ENCODE results near the gene CNTNAP2.

The CNTNAP2 gene

DNA sequence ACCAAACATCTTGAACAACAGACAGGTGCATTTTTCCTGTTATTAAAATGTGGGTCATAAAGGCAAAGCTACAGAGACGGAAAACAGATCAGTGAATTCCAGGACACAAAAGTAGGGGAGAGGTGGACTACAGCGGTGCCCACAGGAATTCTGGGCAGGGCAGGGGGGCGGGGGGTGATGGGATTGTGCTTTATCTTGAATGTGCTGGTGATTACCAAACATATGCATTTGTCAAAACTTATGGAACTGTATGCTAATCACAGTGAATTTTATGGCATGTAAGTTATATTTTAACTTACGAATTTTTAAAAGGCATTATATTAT is 519.4 kb downstream of the CNTNAP2 start:
- DNase-seq (no peak), ATAC-seq (ENCODE audit: insufficient read depth, low read depth) (no peak)
- TF ChIP-seq, protein P1, sequence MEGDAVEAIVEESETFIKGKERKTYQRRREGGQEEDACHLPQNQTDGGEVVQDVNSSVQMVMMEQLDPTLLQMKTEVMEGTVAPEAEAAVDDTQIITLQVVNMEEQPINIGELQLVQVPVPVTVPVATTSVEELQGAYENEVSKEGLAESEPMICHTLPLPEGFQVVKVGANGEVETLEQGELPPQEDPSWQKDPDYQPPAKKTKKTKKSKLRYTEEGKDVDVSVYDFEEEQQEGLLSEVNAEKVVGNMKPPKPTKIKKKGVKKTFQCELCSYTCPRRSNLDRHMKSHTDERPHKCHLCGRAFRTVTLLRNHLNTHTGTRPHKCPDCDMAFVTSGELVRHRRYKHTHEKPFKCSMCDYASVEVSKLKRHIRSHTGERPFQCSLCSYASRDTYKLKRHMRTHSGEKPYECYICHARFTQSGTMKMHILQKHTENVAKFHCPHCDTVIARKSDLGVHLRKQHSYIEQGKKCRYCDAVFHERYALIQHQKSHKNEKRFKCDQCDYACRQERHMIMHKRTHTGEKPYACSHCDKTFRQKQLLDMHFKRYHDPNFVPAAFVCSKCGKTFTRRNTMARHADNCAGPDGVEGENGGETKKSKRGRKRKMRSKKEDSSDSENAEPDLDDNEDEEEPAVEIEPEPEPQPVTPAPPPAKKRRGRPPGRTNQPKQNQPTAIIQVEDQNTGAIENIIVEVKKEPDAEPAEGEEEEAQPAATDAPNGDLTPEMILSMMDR (IDR thresholded peaks at IDR 0.05; ENCODE audit: borderline replicate concordance, extremely low read depth, low read length, poor library complexity, severe bottlenecking), result no peak
- no peak for TF ChIP-seq EZH2 (IDR thresholded peaks at IDR 0.05; ENCODE audit: borderline replicate concordance, low read depth, low read length, severe bottlenecking)
- Histone ChIP-seq H3K79me2 (ENCODE audit: insufficient read depth, low read length) (no peaks in the 10 kb centered on the region), H3K9me3 (ENCODE audit: insufficient read depth, low read length, severe bottlenecking) (no peaks in the 10 kb centered on the region), H3K9ac (ENCODE audit: low read depth, low read length) (no peak overlapping the region), H3K4me3 (ENCODE audit: low read depth in 1 of 2, low read length in 2 of 2) (no peak overlapping the region), H2AFZ (ENCODE audit: low read depth, low read length) (no peak overlapping the region), H4K20me1 (ENCODE audit: insufficient read depth, low read length) (no peaks in the 10 kb centered on the region), H3K4me2 (ENCODE audit: insufficient read depth, low read length) (no peak overlapping the region), H3K27me3 (ENCODE audit: insufficient read depth, low read length, poor library complexity) (no peaks in the 10 kb centered on the region), H3K27ac (ENCODE audit: low read length) (no peak overlapping the region), H3K4me1 (ENCODE audit: insufficient read depth, low read length) (no peaks in the 10 kb centered on the region), H3K36me3 (ENCODE audit: insufficient read depth, low read length) (no peaks in the 10 kb centered on the region)

DNA sequence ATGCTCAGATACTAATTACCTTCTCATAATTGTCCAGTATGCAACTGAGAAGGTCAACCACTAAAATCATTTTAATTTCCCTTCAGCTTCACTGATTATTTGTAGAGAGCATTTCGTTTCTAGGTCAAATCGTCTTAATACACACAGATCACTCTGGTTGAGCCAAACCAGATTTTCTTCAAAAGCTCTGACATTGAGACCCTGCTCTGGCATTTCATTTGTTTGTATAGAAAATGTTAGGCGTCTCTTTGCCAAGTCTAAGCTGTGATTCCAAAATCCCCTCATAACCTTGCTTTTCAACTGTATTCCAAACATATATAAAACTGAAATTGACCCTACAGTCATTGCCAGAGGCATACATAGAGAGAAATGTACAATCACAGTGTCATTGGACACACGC is 520.0 kb downstream of the CNTNAP2 start:
- no peak overlapping the region for H2AFZ ChIP-seq (ENCODE audit: low read depth, low read length)
- DNase-seq (no peak), ATAC-seq (ENCODE audit: insufficient read depth, low read depth) (no peak)
- no peaks in the 10 kb centered on the region for H4K20me1 ChIP-seq (ENCODE audit: insufficient read depth, low read length)
- TF ChIP-seq, protein P1 (IDR thresholded peaks at IDR 0.05; ENCODE audit: borderline replicate concordance, extremely low read depth, low read length, poor library complexity, severe bottlenecking), result no peak
- no peak for TF ChIP-seq EZH2 (IDR thresholded peaks at IDR 0.05; ENCODE audit: borderline replicate concordance, low read depth, low read length, severe bottlenecking)
- no peak overlapping the region for H3K4me3 ChIP-seq (ENCODE audit: low read depth in 1 of 2, low read length in 2 of 2)
- H3K9me3 ChIP-seq (ENCODE audit: insufficient read depth, low read length, severe bottlenecking), result no peaks in the 10 kb centered on the region
- H3K4me2 ChIP-seq (ENCODE audit: insufficient read depth, low read length), result no peak overlapping the region
- H3K4me1 ChIP-seq (ENCODE audit: insufficient read depth, low read length), result no peaks in the 10 kb centered on the region
- no peak overlapping the region for H3K9ac ChIP-seq (ENCODE audit: low read depth, low read length)
- no peaks in the 10 kb centered on the region for H3K27me3 ChIP-seq (ENCODE audit: insufficient read depth, low read length, poor library complexity)
- no peaks in the 10 kb centered on the region for H3K79me2 ChIP-seq (ENCODE audit: insufficient read depth, low read length)
- H3K27ac ChIP-seq (ENCODE audit: low read length), result no peak overlapping the region
- H3K36me3 ChIP-seq (ENCODE audit: insufficient read depth, low read length), result no peaks in the 10 kb centered on the region

DNA sequence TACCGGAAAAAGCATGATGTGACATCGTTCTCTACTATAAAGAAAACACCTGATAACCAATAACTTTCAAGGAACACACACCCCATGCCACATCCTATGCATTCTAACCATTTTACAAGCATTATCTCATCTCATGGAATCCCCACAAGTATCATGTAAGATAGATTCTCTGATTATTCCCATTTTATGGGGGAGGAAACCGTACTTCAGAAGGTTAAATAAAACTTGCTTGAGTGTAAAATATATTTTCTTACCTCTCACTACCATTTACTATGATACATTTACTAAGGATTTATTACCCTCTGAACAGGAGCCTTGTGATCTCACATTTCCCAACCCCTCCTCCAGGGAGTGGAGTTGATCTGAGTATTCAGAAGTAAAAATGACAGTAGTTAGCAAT is 522.7 kb downstream of the CNTNAP2 start:
- no peaks in the 10 kb centered on the region for H3K36me3 ChIP-seq (ENCODE audit: insufficient read depth, low read length)
- no peak overlapping the region for H3K9ac ChIP-seq (ENCODE audit: low read depth, low read length)
- no peaks in the 10 kb centered on the region for H3K79me2 ChIP-seq (ENCODE audit: insufficient read depth, low read length)
- no peak overlapping the region for H2AFZ ChIP-seq (ENCODE audit: low read depth, low read length)
- no peaks in the 10 kb centered on the region for H3K9me3 ChIP-seq (ENCODE audit: insufficient read depth, low read length, severe bottlenecking)
- no peaks in the 10 kb centered on the region for H3K4me1 ChIP-seq (ENCODE audit: insufficient read depth, low read length)
- no peak overlapping the region for H3K4me3 ChIP-seq (ENCODE audit: low read depth in 1 of 2, low read length in 2 of 2)
- ATAC-seq (ENCODE audit: insufficient read depth, low read depth) (no peak), DNase-seq (no peak)
- no peaks in the 10 kb centered on the region for H3K27me3 ChIP-seq (ENCODE audit: insufficient read depth, low read length, poor library complexity)
- no peak overlapping the region for H3K4me2 ChIP-seq (ENCODE audit: insufficient read depth, low read length)
- TF ChIP-seq EZH2 (IDR thresholded peaks at IDR 0.05; ENCODE audit: borderline replicate concordance, low read depth, low read length, severe bottlenecking), result no peak
- TF ChIP-seq, protein P1 (IDR thresholded peaks at IDR 0.05; ENCODE audit: borderline replicate concordance, extremely low read depth, low read length, poor library complexity, severe bottlenecking), result no peak
- no peaks in the 10 kb centered on the region for H4K20me1 ChIP-seq (ENCODE audit: insufficient read depth, low read length)
- H3K27ac ChIP-seq (ENCODE audit: low read length), result no peak overlapping the region

DNA sequence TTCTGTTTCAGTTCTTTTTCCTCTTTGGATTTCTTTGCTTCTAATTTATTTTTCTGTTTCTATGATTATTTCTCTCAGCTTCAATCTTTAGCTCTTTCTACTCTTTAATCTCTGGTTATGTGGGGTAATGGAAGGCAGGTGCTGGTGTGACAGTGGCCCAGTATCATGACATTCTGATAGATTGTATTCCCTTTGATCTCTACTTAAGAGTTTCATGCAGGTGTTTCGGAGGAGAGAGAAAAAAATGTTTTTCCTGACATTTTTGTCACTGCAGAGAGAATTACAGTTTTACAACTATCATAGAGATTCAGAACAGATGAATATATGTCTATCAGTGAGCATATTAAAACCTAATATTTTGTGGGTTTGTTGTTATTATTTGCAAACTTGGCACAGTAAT is 524.9 kb downstream of the CNTNAP2 start:
- no peaks in the 10 kb centered on the region for H4K20me1 ChIP-seq (ENCODE audit: insufficient read depth, low read length)
- TF ChIP-seq, protein P1 (IDR thresholded peaks at IDR 0.05; ENCODE audit: borderline replicate concordance, extremely low read depth, low read length, poor library complexity, severe bottlenecking), result no peak
- TF ChIP-seq EZH2 (IDR thresholded peaks at IDR 0.05; ENCODE audit: borderline replicate concordance, low read depth, low read length, severe bottlenecking), result no peak
- H3K4me3 ChIP-seq (ENCODE audit: low read depth in 1 of 2, low read length in 2 of 2), result no peak overlapping the region
- no peak for ATAC-seq (ENCODE audit: insufficient read depth, low read depth)
- no peaks in the 10 kb centered on the region for H3K9me3 ChIP-seq (ENCODE audit: insufficient read depth, low read length, severe bottlenecking)
- no peak overlapping the region for H3K27ac ChIP-seq (ENCODE audit: low read length)
- H3K9ac ChIP-seq (ENCODE audit: low read depth, low read length), result no peak overlapping the region
- H3K27me3 ChIP-seq (ENCODE audit: insufficient read depth, low read length, poor library complexity), result no peaks in the 10 kb centered on the region
- no peaks in the 10 kb centered on the region for H3K4me1 ChIP-seq (ENCODE audit: insufficient read depth, low read length)
- H2AFZ ChIP-seq (ENCODE audit: low read depth, low read length), result no peak overlapping the region
- DNase-seq, result no peak
- H3K79me2 ChIP-seq (ENCODE audit: insufficient read depth, low read length), result no peaks in the 10 kb centered on the region
- H3K36me3 ChIP-seq (ENCODE audit: insufficient read depth, low read length), result no peaks in the 10 kb centered on the region
- H3K4me2 ChIP-seq (ENCODE audit: insufficient read depth, low read length), result no peak overlapping the region
